GM23248 (cell line): ENCODE data around the gene TMA7. TPM values are rescaled to one million over a fixed set of nuclear protein-coding genes. Genes with fewer than 3 reads are reported as not detected.

Experiments
- DNase-seq: peaks from one replicate; pipeline ENCODE4 v3.0.0-alpha.2; 2015
- H2AFZ ChIP-seq: fragments of 200-600 bp; sonication (generic); 2 replicates; pipeline ENCODE4 v1.6.1; 2016; ENCODE audit warnings: antibody characterized with exemption
- H3F3A ChIP-seq: fragments of 200-600 bp; sonication (generic); 2 replicates; pipeline ENCODE4 v1.6.1; 2016; ENCODE audit warnings: mild to moderate bottlenecking, antibody characterized with exemption, mixed run types; ENCODE audit not compliant: insufficient read depth
- H3K27ac ChIP-seq: fragments of 200-600 bp; sonication (generic); 2 replicates; pipeline ENCODE4 v1.5.1; 2016; ENCODE audit warnings: mild to moderate bottlenecking
- H3K27me3 ChIP-seq: fragments of 200-600 bp; sonication (generic); replicated peaks from 2 replicates; pipeline ENCODE4 v1.6.1; 2016; ENCODE audit warnings: mild to moderate bottlenecking; ENCODE audit not compliant: insufficient read depth
- H3K36me3 ChIP-seq: fragments of 200-600 bp; sonication (generic); 2 replicates; pipeline ENCODE4 v1.6.1; 2016; ENCODE audit warnings: low read depth, mild to moderate bottlenecking
- H3K4me1 ChIP-seq: fragments of 200-600 bp; sonication (generic); 2 replicates; pipeline ENCODE4 v1.6.1; 2016; ENCODE audit warnings: mild to moderate bottlenecking; ENCODE audit not compliant: insufficient read depth
- H3K4me2 ChIP-seq: fragments of 200-600 bp; sonication (generic); one replicate; pipeline ENCODE4 v1.6.1; 2016; ENCODE audit warnings: mild to moderate bottlenecking; ENCODE audit not compliant: unreplicated experiment
- H3K4me3 ChIP-seq: fragments of 200-600 bp; sonication (generic); 2 replicates; pipeline ENCODE4 v1.5.1; 2016; ENCODE audit warnings: mild to moderate bottlenecking
- H3K79me2 ChIP-seq: fragments of 200-600 bp; sonication (generic); 2 replicates; pipeline ENCODE4 v1.6.1; 2016; ENCODE audit warnings: mild to moderate bottlenecking; ENCODE audit not compliant: insufficient read depth
- H3K9ac ChIP-seq: fragments of 200-600 bp; sonication (generic); 2 replicates; pipeline ENCODE4 v1.6.1; 2016; ENCODE audit warnings: mild to moderate bottlenecking
- H3K9me2 ChIP-seq: fragments of 200-600 bp; sonication (generic); 2 replicates; pipeline ENCODE4 v1.6.1; 2016; ENCODE audit warnings: mixed run types, mild to moderate bottlenecking, moderate library complexity; ENCODE audit not compliant: insufficient read depth
- H3K9me3 ChIP-seq: fragments of 200-600 bp; sonication (generic); one replicate; pipeline ENCODE4 v1.6.1; 2017; ENCODE audit warnings: low read depth
- H4K20me1 ChIP-seq: fragments of 200-600 bp; sonication (generic); 2 replicates; pipeline ENCODE4 v1.6.0; 2016; ENCODE audit not compliant: insufficient read depth
- EZH2 ChIP-seq: fragments of 200-600 bp; sonication (generic); IDR thresholded peaks from 2 replicates; pipeline ENCODE4 v1.6.1; 2018; ENCODE audit warnings: antibody characterized with exemption, mild to moderate bottlenecking; ENCODE audit not compliant: insufficient read depth, poor library complexity, severe bottlenecking
- EZH2phosphoT487 ChIP-seq: fragments of 200-600 bp; sonication (generic); IDR thresholded peaks from 2 replicates; pipeline ENCODE4 v1.6.1; 2018; ENCODE audit warnings: antibody characterized with exemption, moderate library complexity, mild to moderate bottlenecking, low read depth; ENCODE audit not compliant: insufficient read depth
- WGBS, 2 experiments: methylation state at CpG; one replicate each; pipeline ENCODE4 v1.1.6; 2015 to 2017; ENCODE audit warnings: low lambda C conversion rate in 2 of 2, low coverage in 1 of 2; ENCODE audit errors: missing lambda C conversion rate in 2 of 2; 5-methylcytosine and 5-hydroxymethylcytosine counted together
- in situ Hi-C: fragments of 300-500 bp; cut with MboI; formaldehyde crosslinking; loops from 2 replicates; pipeline ENCODE4 v1.15.0; 2020
- polyA plus RNA-seq: library from polyadenylated mRNA; unstranded; fragments of >200 nt; fragmentation: Nextera tagmentation; extraction: Ambion mirVana; gene quantifications from 2 replicates; pipeline ENCODE4 v1.2.1, GENCODE V29; 2016
- total RNA-seq: library from RNA; depleted of rRNA; stranded (reverse); fragments of >200 nt; shearing (Covaris generic); gene quantifications from 2 replicates; pipeline ENCODE4 v1.2.3, GENCODE V29; 2014

The TMA7 gene
- total and polyA plus RNA-seq, 2 experiments from 2014 or later, result 244 to 552 TPM

- H3K9me2 ChIP-seq, result no peaks in the 10 kb centered on the region
- TF ChIP-seq EZH2phosphoT487 (no peak), EZH2 (no peak)
- WGBS, 2 experiments, result 1% methylated on average over 63 to 87 of the region's 91 CpGs
- peak within 1 kb of the TSS; percentile 100 for H3K4me2 ChIP-seq
- H3K9ac ChIP-seq, result peak within 1 kb of the TSS; percentile 87
- peaks cover 16% of the 10 kb centered on the region for H3K4me1 ChIP-seq
- peaks cover 35% of the 10 kb centered on the region for H3F3A ChIP-seq
- H3K79me2 ChIP-seq, result peaks cover 56% of the 10 kb centered on the region
- peak within 1 kb of the TSS; percentile 89 for H3K4me3 ChIP-seq
- H3K9me3 ChIP-seq, result no peaks in the 10 kb centered on the region
- H2AFZ ChIP-seq, result peak within 1 kb of the TSS; percentile 97
- 0 out of 2 replicates have a peak, but pooled peaks cover 1% of the 10 kb centered on the region for H4K20me1 ChIP-seq
- no peaks in the 10 kb centered on the region for H3K27me3 ChIP-seq
- H3K36me3 ChIP-seq, result peaks cover 15% of the 10 kb centered on the region
- peak; percentile 97 for DNase-seq
- peak within 1 kb of the TSS; percentile 75 for H3K27ac ChIP-seq
- in situ Hi-C loops, result no loop called here
Measured at GRCh38 chr3:48446425-48447193, 6.6 kb downstream of the TMA7 start, which contains the start of gene ATRIP. TSS of gene ATRIP (plus strand) at chr3:48446737. CDS start at chr3:48446846, 109 bp downstream.

GRCh38 chr3:48451270-48451669 lies 11.2 kb downstream of the TMA7 start:
- H3K79me2 ChIP-seq, result peaks cover 24% of the 10 kb centered on the region
- 89 to 96% methylated on average over 1 of the region's 1 CpG for WGBS, 2 experiments
- in situ Hi-C loops, result no loop called here
- H3K4me2 ChIP-seq, result no peak overlapping the region
- no peak overlapping the region for H2AFZ ChIP-seq
- H3K36me3 ChIP-seq, result peaks cover 18% of the 10 kb centered on the region
- H3K9me3 ChIP-seq, result no peaks in the 10 kb centered on the region
- H3F3A ChIP-seq, result peaks cover 5% of the 10 kb centered on the region
- no peaks in the 10 kb centered on the region for H3K9me2 ChIP-seq
- no peaks in the 10 kb centered on the region for H4K20me1 ChIP-seq
- DNase-seq, result no peak
- no peak overlapping the region for H3K9ac ChIP-seq
- no peak for TF ChIP-seq EZH2phosphoT487
- no peak for TF ChIP-seq EZH2
- no peak overlapping the region for H3K27ac ChIP-seq
- H3K4me3 ChIP-seq, result no peak overlapping the region
- no peaks in the 10 kb centered on the region for H3K27me3 ChIP-seq
- peaks cover 8% of the 10 kb centered on the region; the same call in 1 of the 2 replicates for H3K4me1 ChIP-seq

GRCh38 chr3:48456456-48456855 lies 16.4 kb downstream of the TMA7 start:
- in situ Hi-C loops, result no loop called here

GRCh38 chr3:48459331-48459730 lies 19.3 kb downstream of the TMA7 start:
- Histone ChIP-seq H4K20me1 (no peaks in the 10 kb centered on the region), H3K4me1 (no peaks in the 10 kb centered on the region), H3K9ac (no peak overlapping the region), H3K4me2 (no peak overlapping the region), H3K27ac (no peak overlapping the region), H3K79me2 (no peaks in the 10 kb centered on the region), H2AFZ (no peak overlapping the region), H3K36me3 (peaks cover 27% of the 10 kb centered on the region), H3K27me3 (no peaks in the 10 kb centered on the region), H3F3A (peaks cover 4% of the 10 kb centered on the region), H3K4me3 (no peak overlapping the region), H3K9me3 (no peaks in the 10 kb centered on the region), H3K9me2 (no peaks in the 10 kb centered on the region)
- 82 to 90% methylated on average over 3 of the region's 3 CpGs for WGBS, 2 experiments
- in situ Hi-C loops, result no loop called here
- DNase-seq, result no peak
- no peak for TF ChIP-seq EZH2phosphoT487
- TF ChIP-seq EZH2, result no peak

More at GRCh38 chr3:48456456-48456855, 16.4 kb downstream of the TMA7 start:
- Histone ChIP-seq H4K20me1 (no peaks in the 10 kb centered on the region), H3K27ac (no peak overlapping the region), H2AFZ (no peak overlapping the region), H3K4me3 (no peak overlapping the region), H3K9ac (no peak overlapping the region), H3K9me3 (no peaks in the 10 kb centered on the region), H3K79me2 (no peaks in the 10 kb centered on the region), H3K4me2 (no peak overlapping the region), H3F3A (no peaks in the 10 kb centered on the region; the same call in 1 of the 2 replicates), H3K9me2 (no peaks in the 10 kb centered on the region), H3K4me1 (no peaks in the 10 kb centered on the region), H3K36me3 (peaks cover 32% of the 10 kb centered on the region), H3K27me3 (no peaks in the 10 kb centered on the region)
- 100% methylated on average over 1 of the region's 1 CpG for WGBS, 2 experiments
- TF ChIP-seq EZH2phosphoT487, result no peak
- TF ChIP-seq EZH2, result no peak
- no peak for DNase-seq
